HG03039 (cell line): ENCODE data around the gene LSAMP.

Source experiments
- ATAC-seq: cut with Tn5 transposase; IDR thresholded peaks from one replicate; pipeline ENCODE4 v1.9.1; 2021; ENCODE audit warnings: mild to moderate bottlenecking, moderate library complexity; ENCODE audit not compliant: unreplicated experiment

Gene LSAMP

DNA sequence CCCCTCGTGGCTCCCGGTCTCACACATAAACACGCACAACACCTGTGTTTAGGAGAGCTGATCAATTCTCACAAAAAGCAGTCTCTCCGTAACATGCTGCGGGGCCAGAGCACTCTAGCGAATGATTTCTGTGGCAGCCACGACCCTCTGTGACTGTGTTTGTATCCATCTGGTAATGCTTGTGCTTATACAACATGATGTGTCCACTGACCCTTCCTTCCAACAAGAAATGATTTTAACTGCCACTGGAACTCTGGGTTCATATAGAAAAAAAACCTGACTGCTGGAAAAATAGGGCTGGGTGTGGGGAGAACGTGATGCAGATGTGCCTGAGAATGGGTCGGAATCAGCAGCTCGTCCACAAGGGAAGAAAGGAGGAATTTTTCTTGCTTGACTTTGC, 411.8 kb downstream of the LSAMP start:
- ATAC-seq = no peak

DNA sequence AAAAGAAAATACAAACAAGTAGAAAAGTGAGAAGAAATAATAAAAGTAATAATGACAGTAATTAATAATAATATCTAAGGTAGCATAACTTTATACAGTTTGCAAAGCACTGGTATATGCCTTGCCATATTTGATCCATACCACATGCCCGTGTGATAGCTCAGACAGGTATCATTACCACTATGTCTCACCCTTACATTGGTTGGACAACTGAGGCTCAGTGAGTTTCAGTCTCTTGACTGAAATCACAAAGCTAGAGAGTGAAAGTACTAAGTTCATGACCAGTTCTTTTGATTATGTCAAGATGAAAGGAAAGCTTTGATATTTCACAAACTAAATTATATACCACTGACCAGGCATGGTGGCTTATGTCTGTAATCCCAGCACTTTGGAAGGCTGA, 413.1 kb downstream of the LSAMP start:
- no peak for ATAC-seq

- no peak for ATAC-seq
These were observed 415.0 kb downstream of the LSAMP start for GRCh38 chr3:116030131-116030850.

- ATAC-seq = no peak
These were observed 416.0 kb downstream of the LSAMP start for GRCh38 chr3:116029266-116029665.

DNA sequence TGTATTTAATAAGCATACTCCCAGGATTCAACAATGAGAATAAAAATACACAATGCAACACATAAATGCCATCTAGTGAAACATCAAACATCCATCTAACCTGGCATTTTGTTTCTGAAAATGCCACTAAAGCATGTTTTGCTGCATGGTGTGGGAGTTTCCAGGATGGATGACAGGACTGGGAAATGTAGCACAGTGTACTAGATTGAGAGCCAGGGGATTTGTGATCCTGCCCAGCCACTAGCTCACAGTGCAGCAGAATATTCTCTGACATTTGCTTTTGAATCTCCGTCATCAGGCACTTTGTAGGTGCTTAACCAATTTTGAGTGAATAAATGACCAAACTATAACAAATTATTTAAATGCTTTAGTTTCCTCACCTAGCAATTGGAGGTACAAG, 417.1 kb downstream of the LSAMP start:
- ATAC-seq = no peak

DNA sequence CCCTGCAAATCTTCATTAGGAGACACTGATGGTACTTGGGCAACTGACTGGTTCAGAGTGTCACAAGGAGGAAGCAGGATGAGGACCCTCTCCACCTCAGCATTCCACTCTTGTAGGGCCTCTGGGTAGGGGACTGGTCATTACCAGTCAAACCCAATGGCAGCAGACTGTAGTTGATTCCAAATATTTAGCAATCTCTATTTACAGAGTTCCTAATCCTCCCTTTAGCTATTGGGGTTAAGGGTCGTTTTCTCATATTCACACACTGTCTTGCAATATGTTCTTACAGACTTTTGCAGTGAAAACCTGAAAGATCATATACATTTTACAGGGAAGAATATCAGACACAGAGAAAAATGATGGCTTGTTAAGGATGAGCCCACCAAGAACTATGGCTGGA, 424.3 kb downstream of the LSAMP start:
- no peak for ATAC-seq

DNA sequence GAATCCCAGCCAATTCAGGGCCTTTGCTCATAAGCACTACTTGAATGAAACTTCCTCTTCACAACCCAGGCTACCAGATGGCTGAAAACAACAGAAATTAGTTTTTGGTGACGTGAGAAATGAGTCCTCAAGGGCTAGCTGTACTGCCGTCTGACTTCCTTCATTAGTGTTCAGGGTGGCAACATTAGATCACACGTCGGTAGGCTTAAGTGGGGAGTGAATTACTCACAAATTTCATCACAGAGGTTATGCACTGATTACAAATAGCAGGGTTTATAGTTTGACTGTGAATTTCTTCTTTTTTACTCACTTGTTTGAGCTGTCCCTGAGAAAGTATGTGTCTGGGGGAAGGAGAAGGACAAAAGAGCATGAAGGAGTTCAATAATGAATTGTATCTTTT, 424.8 kb downstream of the LSAMP start:
- ATAC-seq = peak; percentile 93

DNA sequence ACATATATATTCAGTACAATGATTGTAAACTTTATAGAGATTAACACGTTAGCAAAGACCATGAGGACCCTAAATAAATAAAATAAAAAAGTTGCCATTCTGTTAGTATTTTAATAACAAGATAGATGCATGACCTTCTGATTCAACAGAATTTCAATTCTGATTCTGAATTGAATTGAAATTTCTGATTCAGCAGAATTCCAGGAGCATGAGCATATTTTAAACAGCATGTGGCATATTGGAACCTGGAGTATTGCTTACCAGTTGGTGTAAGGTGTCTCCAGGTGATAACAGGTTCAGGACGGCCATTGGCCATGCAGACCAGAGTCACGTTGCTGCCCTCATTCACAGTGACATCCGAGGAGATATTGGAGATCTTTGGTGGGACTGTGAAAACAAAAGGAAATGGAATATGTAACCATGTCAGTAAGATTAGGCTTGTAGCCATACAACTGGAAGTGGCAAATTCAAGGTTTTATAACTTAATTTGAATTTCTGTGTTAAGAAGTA, 426.0 kb downstream of the LSAMP start:
- ATAC-seq = no peak

GRCh38 chr3:116018646-116019045, 426.6 kb downstream of the LSAMP start:
- no peak for ATAC-seq

- no peak for ATAC-seq
These were observed 429.4 kb downstream of the LSAMP start for GRCh38 chr3:116015931-116016330.

GRCh38 chr3:116007000-116007399, 438.3 kb downstream of the LSAMP start:
- ATAC-seq = no peak

- no peak for ATAC-seq
These were observed 439.9 kb downstream of the LSAMP start for GRCh38 chr3:116005404-116005803.

GRCh38 chr3:116002235-116002634, 443.1 kb downstream of the LSAMP start:
- ATAC-seq = no peak

DNA sequence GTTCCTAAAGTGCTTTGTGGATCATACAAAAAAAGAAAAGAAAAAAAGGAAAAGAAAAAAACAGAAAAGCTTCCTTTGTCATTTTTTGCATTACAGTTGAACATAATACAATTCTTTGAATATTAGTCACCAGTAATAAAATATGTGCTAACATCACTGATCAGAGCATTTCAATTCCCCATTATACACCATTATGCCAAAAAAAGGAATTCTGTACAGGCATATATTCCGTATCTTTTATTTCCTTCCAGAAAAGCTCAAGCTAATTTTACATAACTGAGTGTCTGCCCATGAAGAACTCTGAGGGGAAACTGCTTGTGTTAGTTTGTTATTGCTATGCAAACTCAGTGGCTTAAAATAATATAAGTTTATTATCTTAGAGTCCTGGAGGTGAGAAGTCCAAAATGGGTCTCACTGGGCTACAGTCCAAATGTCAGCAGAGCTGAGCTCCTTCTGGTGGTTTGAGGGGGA, 444.1 kb downstream of the LSAMP start:
- ATAC-seq = no peak

DNA sequence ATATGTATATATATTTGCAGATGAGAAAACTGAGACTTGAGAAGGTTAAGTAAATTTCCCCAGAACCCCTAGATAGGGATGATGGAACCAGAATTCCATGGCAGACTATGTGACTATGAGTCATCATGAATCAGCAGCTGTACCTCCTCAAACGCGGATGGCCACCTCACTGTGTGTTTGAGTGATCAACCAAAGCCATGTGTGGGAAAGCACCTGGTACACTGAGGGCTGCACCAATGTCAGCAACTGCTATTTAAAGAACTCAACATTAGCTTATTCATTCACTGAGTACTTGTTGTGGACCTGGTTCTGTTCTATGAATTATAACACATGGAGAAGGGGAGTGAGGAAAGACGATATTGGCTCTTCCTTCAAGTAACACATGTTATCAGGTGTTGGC, 445.0 kb downstream of the LSAMP start:
- ATAC-seq = peak; percentile 96

GRCh38 chr3:115999613-116000012, 445.7 kb downstream of the LSAMP start:
- ATAC-seq = no peak

DNA sequence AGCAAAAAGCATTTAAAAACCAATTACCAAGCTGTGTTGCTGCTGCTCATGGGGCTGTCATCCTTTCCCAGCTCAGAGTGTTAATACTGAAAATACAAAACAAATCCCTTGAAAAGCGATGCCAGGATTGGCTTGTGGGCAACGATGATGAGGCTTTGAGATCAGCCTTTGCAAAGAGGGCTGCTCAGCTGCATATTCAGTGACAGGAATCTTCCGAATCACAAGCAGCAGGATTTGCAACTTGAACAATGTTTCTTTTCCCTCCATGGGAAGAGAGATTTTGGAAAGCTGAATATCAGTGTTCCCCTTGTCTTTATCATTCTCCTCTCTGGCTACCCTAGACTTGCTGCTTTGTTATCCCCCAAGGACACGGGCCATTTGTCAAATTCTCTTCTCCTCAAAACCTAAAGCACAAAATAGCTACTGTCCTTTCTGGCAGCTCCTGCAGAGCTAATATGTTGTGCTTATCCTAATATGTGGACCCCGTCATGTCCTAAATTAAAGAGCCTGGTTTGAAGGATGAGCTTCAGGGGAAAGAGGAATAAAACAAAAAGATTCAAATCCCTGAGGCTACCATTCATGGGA, 446.2 kb downstream of the LSAMP start:
- ATAC-seq = no peak

DNA sequence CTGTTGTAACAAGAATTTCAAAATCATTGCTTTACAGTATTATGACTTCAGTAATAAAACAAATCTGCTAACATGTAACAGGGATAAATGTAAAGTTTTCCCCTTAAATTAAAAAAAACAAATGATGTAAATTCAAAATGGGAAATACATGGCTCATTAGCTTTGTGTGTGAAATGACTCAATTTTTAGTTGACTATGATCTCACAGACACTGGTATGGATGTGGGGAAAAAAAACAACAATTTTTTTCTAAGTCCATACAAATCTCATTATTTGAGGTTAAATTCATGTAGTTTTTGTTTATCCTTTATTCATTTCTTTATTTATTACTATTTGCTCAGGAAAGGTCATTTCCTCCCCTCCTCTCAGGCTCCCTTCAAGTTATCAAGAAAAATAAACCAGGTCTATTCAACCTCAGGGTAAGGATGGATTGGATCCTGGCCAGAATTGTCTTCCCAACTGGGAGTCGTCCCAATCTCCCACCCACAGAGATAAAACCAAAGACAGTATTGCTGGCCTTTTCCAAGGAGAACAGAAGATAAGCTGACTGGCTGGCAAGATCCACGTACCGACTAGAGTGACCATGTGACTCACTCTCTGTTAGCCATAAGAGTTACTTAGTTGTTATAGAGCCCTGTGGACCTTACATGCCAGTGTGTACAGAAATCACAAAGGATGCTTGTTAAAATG, 448.7 kb downstream of the LSAMP start:
- no peak for ATAC-seq

DNA sequence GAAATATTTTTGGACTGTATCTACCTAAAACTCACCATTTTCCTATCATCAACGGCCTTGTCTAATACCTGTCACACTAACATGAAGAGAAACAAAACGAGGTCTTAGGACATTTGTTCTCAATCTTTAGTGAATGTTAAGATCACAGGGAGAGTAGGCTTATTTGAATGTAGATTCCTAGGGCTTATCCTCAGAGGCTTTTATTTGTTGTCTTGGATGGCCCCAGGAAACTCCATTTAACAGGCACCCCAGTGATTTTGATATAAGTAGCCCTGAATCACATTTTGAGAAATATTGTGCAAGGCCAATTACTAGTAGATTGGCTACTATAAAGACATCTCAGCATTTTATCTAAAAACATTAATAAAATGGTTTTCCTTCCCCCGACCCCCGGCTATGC, 454.6 kb downstream of the LSAMP start:
- no peak for ATAC-seq

- no peak for ATAC-seq
These were observed 455.4 kb downstream of the LSAMP start for GRCh38 chr3:115989684-115990421.

DNA sequence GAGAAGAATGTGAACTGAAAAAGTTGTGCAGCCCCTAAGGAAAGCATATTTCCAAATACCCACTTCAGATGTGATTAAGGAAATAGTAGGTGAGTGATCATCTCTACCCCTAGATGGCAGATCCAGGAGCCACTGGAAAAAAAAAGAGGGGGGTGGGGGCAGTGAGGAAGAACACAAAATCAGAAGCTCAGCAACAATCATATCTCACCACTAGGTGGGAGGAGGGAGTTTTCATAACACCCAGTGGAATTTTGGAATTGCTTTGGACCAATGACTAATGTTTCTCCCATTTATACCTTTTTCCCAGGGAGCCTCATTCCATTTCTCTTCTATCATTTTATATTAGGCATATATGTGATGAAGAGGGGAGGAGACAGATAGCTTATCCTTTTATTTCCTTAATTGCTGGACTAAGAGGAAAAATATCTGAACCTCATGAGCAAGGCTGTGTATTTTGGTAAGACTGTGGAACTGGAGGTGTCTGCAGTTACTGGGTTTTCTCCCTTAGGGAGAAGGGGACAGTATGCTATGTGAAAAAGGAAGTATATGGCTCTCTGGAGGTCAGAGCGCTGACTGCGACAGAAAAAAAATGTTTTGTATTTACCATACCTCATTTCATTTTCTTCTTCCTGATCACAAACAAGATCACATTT, 458.6 kb downstream of the LSAMP start:
- ATAC-seq = no peak
